H1 (cell line): ENCODE data around the gene TTC9. TPM values are rescaled to one million over a fixed set of nuclear protein-coding genes. Genes with fewer than 3 reads are reported as not detected.

Experiments
- CTCF ChIA-PET: fragments of 300-600 bp; sonication (Branson Sonifier 250); formaldehyde crosslinking; loops from one replicate; lab custom pipeline; 2021; ENCODE audit not compliant: partially characterized antibody; lab: Charles Lee
- POLR2A ChIA-PET: fragments of 300-600 bp; sonication (Branson Sonifier 250); formaldehyde crosslinking; loops from one replicate; lab custom pipeline; 2021; ENCODE audit warnings: inconsistent platforms; ENCODE audit not compliant: partially characterized antibody; lab: Charles Lee
- DNase-seq, 2 experiments: peaks; one replicate each; pipeline versions ENCODE4 v3.0.0 to v3.0.0-alpha.2; 2010 to 2022; ENCODE audit warnings: low spot score in 2 of 2, low read depth in 1 of 2, mixed read lengths in 1 of 2
- FAIRE-seq: peaks from 2 replicates; lab custom pipeline; 2011; peaks lifted over from hg19 to GRCh38; lab: Jason Lieb, UNC
- H2AFZ ChIP-seq: 2 replicates; pipeline ENCODE4 v1.8.1; 2012; ENCODE audit warnings: low read length, inconsistent platforms
- H2AK5ac ChIP-seq: 2 replicates; pipeline ENCODE4 v1.6.1; 2013; ENCODE audit warnings: low read depth, low read length
- H2BK120ac ChIP-seq: replicated peaks from 2 replicates; pipeline ENCODE3; 2013; ENCODE audit warnings: low read depth, low read length, inconsistent platforms
- H2BK12ac ChIP-seq: 2 replicates; pipeline ENCODE4 v1.6.1; 2013; ENCODE audit warnings: low read depth, low read length
- H2BK15ac ChIP-seq: 2 replicates; pipeline ENCODE4 v1.6.1; 2013; ENCODE audit warnings: low read length
- H2BK20ac ChIP-seq: 2 replicates; pipeline ENCODE4 v1.6.1; 2013; ENCODE audit warnings: low read length
- H2BK5ac ChIP-seq: 2 replicates; pipeline ENCODE4 v1.6.1; 2013; ENCODE audit warnings: low read depth, low read length
- H3K14ac ChIP-seq: 2 replicates; pipeline ENCODE4 v1.6.1; 2013; ENCODE audit warnings: inconsistent platforms; ENCODE audit not compliant: insufficient read length
- H3K18ac ChIP-seq: 2 replicates; pipeline ENCODE4 v1.6.1; 2013; ENCODE audit warnings: low read length; ENCODE audit errors: extremely low read depth
- H3K23ac ChIP-seq: 2 replicates; pipeline ENCODE4 v1.6.1; 2013; ENCODE audit warnings: inconsistent platforms; ENCODE audit not compliant: insufficient read length
- H3K23me2 ChIP-seq: 2 replicates; pipeline ENCODE4 v1.6.1; 2013; ENCODE audit warnings: low read depth, low read length
- H3K27ac ChIP-seq: 2 replicates; pipeline ENCODE4 v1.6.1; 2011; ENCODE audit warnings: low read depth, low read length, inconsistent platforms
- H3K27me3 ChIP-seq, 4 experiments: replicated peaks in 1 of 4; 1 replicate in 1 of 4; 2 replicates in 3 of 4; pipeline versions ENCODE4 v1.6.1 to v1.8.1; 2011 to 2013; ENCODE audit warnings: low read length in 3 of 4, mild to moderate bottlenecking in 3 of 4, inconsistent platforms in 2 of 4, mixed read lengths in 2 of 4, moderate library complexity in 1 of 4; ENCODE audit not compliant: control insufficient read depth in 3 of 4, insufficient read depth in 3 of 4; ENCODE audit errors: extremely low read depth in 1 of 4
- H3K36me3 ChIP-seq, 4 experiments: 2 replicates each; pipeline versions ENCODE4 v1.6.1 to v1.8.1; 2011 to 2013; ENCODE audit warnings: mild to moderate bottlenecking in 4 of 4, low read length in 3 of 4, moderate library complexity in 2 of 4, control low read depth in 1 of 4, inconsistent platforms in 1 of 4; ENCODE audit not compliant: insufficient read depth in 4 of 4, control insufficient read depth in 2 of 4
- H3K4ac ChIP-seq: replicated peaks from 2 replicates; pipeline ENCODE3; 2013; ENCODE audit warnings: low read length, low read depth, mixed read lengths, inconsistent platforms; ENCODE audit not compliant: insufficient read length
- H3K4me1 ChIP-seq, 4 experiments: replicated peaks in 1 of 4; 1 replicate in 1 of 4; 2 replicates in 3 of 4; pipeline versions ENCODE4 v1.6.1 to v1.8.1; 2011 to 2013; ENCODE audit warnings: low read length in 3 of 4, inconsistent platforms in 2 of 4, mixed read lengths in 1 of 4; ENCODE audit not compliant: insufficient read depth in 4 of 4, control insufficient read depth in 3 of 4
- H3K4me2 ChIP-seq, 2 experiments: 2 replicates each; pipeline versions ENCODE4 v1.6.1 to v1.8.1; 2011 to 2013; ENCODE audit warnings: low read depth in 2 of 2, low read length in 2 of 2, control low read depth in 1 of 2, inconsistent platforms in 1 of 2, mild to moderate bottlenecking in 1 of 2; ENCODE audit not compliant: insufficient read depth in 1 of 2
- H3K4me3 ChIP-seq, 4 experiments: fragments of 200-600, 300-600 bp in 1 of 4; sonication (generic), shearing (Covaris generic), sonication (Bioruptor Twin) in 1 of 4; 2 replicates each; pipeline versions ENCODE4 v1.5.1 to v1.8.1; 2011 to 2016; ENCODE audit warnings: low read length in 4 of 4, low read depth in 3 of 4, control low read depth in 2 of 4, inconsistent platforms in 2 of 4, mild to moderate bottlenecking in 2 of 4, mixed read lengths in 1 of 4, moderate library complexity in 1 of 4; ENCODE audit not compliant: insufficient read depth in 2 of 4; ENCODE audit errors: extremely low read depth in 1 of 4
- H3K56ac ChIP-seq: replicated peaks from 2 replicates; pipeline ENCODE3; 2013; ENCODE audit warnings: low read depth, mild to moderate bottlenecking, mixed read lengths, low read length, inconsistent platforms; ENCODE audit not compliant: insufficient read length
- H3K79me1 ChIP-seq: 2 replicates; pipeline ENCODE4 v1.6.1; 2013; ENCODE audit warnings: low read depth, low read length, control low read depth
- H3K79me2 ChIP-seq, 2 experiments: 2 replicates each; pipeline versions ENCODE4 v1.6.1 to v1.8.1; 2012 to 2013; ENCODE audit warnings: low read length in 2 of 2, mild to moderate bottlenecking in 2 of 2, inconsistent platforms in 1 of 2; ENCODE audit not compliant: insufficient read depth in 2 of 2, control insufficient read depth in 1 of 2
- H3K9ac ChIP-seq, 4 experiments: replicated peaks in 1 of 4; 1 replicate in 1 of 4; 2 replicates in 3 of 4; pipeline versions ENCODE4 v1.6.1 to v1.8.1; 2011 to 2013; ENCODE audit warnings: low read depth in 3 of 4, low read length in 3 of 4, control low read depth in 2 of 4, mild to moderate bottlenecking in 2 of 4, moderate library complexity in 2 of 4, inconsistent platforms in 1 of 4; ENCODE audit errors: extremely low read depth in 1 of 4
- H3K9me3 ChIP-seq, 2 experiments: 2 replicates each; pipeline versions ENCODE4 v1.6.1 to v1.8.1; 2012 to 2013; ENCODE audit warnings: mild to moderate bottlenecking in 2 of 2, moderate library complexity in 2 of 2, control low read depth in 1 of 2, inconsistent platforms in 1 of 2, low read depth in 1 of 2, low read length in 1 of 2, mixed read lengths in 1 of 2; ENCODE audit not compliant: insufficient read depth in 2 of 2
- H4K20me1 ChIP-seq, 2 experiments: replicated peaks in 1 of 2; 2 replicates each; pipeline versions ENCODE3 to v1.8.1; 2011 to 2013; ENCODE audit warnings: inconsistent platforms in 2 of 2, low read length in 2 of 2, mild to moderate bottlenecking in 1 of 2; ENCODE audit not compliant: insufficient read depth in 2 of 2, control insufficient read depth in 1 of 2
- H4K5ac ChIP-seq: 2 replicates; pipeline ENCODE4 v1.6.1; 2013; ENCODE audit warnings: low read length, low read depth, mixed read lengths, inconsistent platforms; ENCODE audit not compliant: insufficient read length
- H4K8ac ChIP-seq: 2 replicates; pipeline ENCODE4 v1.8.0; 2013; ENCODE audit warnings: mild to moderate bottlenecking, moderate library complexity, low read length, inconsistent platforms; ENCODE audit not compliant: insufficient read depth; ENCODE audit errors: extremely low read depth
- H4K91ac ChIP-seq: replicated peaks from 2 replicates; pipeline ENCODE3; 2013; ENCODE audit warnings: low read length, mixed read lengths, inconsistent platforms; ENCODE audit not compliant: insufficient read length
- ATF2 ChIP-seq: IDR thresholded peaks from 2 replicates; pipeline ENCODE4 v1.6.1; 2012; ENCODE audit warnings: low read length, inconsistent platforms
- CREB1 ChIP-seq: IDR thresholded peaks from 2 replicates; pipeline ENCODE4 v1.6.1; 2012; ENCODE audit warnings: inconsistent platforms
- GTF2F1 ChIP-seq: IDR thresholded peaks from 2 replicates; pipeline ENCODE4 v1.6.1; 2012; ENCODE audit warnings: low read depth, low read length, improper control_type of control experiment, borderline replicate concordance
- HDAC2 ChIP-seq, 2 experiments: fragments of 300-600 bp in 1 of 2; sonication (generic) in 1 of 2; IDR thresholded peaks; 2 replicates each; pipeline ENCODE4 v1.6.1; 2011 to 2012; ENCODE audit warnings: low read depth in 2 of 2, low read length in 2 of 2, mild to moderate bottlenecking in 2 of 2, moderate library complexity in 2 of 2, borderline replicate concordance in 1 of 2, inconsistent platforms in 1 of 2
- JUN ChIP-seq: IDR thresholded peaks from 2 replicates; pipeline ENCODE4 v1.6.1; 2011; ENCODE audit warnings: low read depth, mild to moderate bottlenecking, improper control_type of control experiment, low read length
- JUND ChIP-seq: IDR thresholded peaks from 2 replicates; pipeline ENCODE4 v1.6.1; 2011; ENCODE audit warnings: mild to moderate bottlenecking, improper control_type of control experiment, low read length
- KDM1A ChIP-seq: fragments of 200-600, 300-600 bp; sonication (generic); IDR thresholded peaks from 2 replicates; pipeline ENCODE4 v1.7.1; 2016; ENCODE audit warnings: mild to moderate bottlenecking, low read length, borderline replicate concordance
- NRF1 ChIP-seq: IDR thresholded peaks from 2 replicates; pipeline ENCODE4 v1.6.1; 2011; ENCODE audit warnings: mild to moderate bottlenecking, low read depth, low read length, improper control_type of control experiment
- TEAD4 ChIP-seq: IDR thresholded peaks from 2 replicates; pipeline ENCODE4 v1.6.1; 2012; ENCODE audit warnings: low read depth, low read length, inconsistent platforms, mixed read lengths
- WGBS, 2 experiments: shearing (Covaris generic) in 1 of 2; methylation state at CpG; one replicate each; pipeline versions ENCODE4 v1.1.6 to v1.1.7; 2013 to 2015; ENCODE audit warnings: low lambda C conversion rate in 2 of 2, mixed read lengths in 2 of 2, inconsistent platforms in 1 of 2, low coverage in 1 of 2, missing lambda C conversion rate in 1 of 2; ENCODE audit not compliant: insufficient replicate concordance in 2 of 2, insufficient coverage in 1 of 2, insufficient read length in 1 of 2; ENCODE audit errors: extremely low coverage in 1 of 2, missing lambda C conversion rate in 1 of 2; 5-methylcytosine and 5-hydroxymethylcytosine counted together
- polyA plus RNA-seq, 7 experiments: library from polyadenylated mRNA; depleted of rRNA in 3 of 7; stranded (reverse) in 5 of 7; unstranded in 2 of 7; fragments of >200 nt in 5 of 7; fragments of 200-250 nt in 2 of 7; gene quantifications; 1 replicate in 5 of 7; 2 replicates in 1 of 7; 4 replicates in 1 of 7; pipeline versions ENCODE4 v1.2.1 to v1.2.3, GENCODE V29; 2011 to 2013; ENCODE audit warnings: missing spikeins in 2 of 7, mixed read lengths in 2 of 7
- total RNA-seq: library from RNA; stranded (reverse); fragmentation: NEBNext Ultra II Directional; extraction: Animal tissue kit (Norgen Biotek cat#: 25700); gene quantifications from 2 replicates; pipeline ENCODE4 v1.2.1, GENCODE V29; 2021

TTC9 gene
- total and polyA plus RNA-seq, 2 of the 8 experiments (the other 6 are each of a cell fraction or from before 2014, with no cell fraction given): 21.0 to 29.5 TPM

GRCh38 chr14:70624972-70625371 lies 16.7 kb upstream of the TTC9 start:
- peak; percentile 32 for FAIRE-seq
- CTCF ChIA-PET: interaction anchor here (1.5 to 12.5 kb wide), 4 partner anchors 10 to 97 kb away, joined by 3 to 154 read pairs (median 24); no protein-coding TSS in a partner anchor
- no peak overlapping the region for H2BK5ac ChIP-seq

More at GRCh38 chr14:70624972-70625371, 16.7 kb upstream of the TTC9 start:
- Histone ChIP-seq H3K27ac (no peak overlapping the region), H4K91ac (no peak overlapping the region), H4K20me1 (no peaks in the 10 kb centered on the region), H2BK15ac (no peak overlapping the region), H3K79me2 (no peaks in the 10 kb centered on the region), H3K18ac (no peak overlapping the region), H3K4me1 (no peaks in the 10 kb centered on the region), H2BK120ac (no peak overlapping the region), H3K23ac (no peak overlapping the region), H3K23me2 (no peaks in the 10 kb centered on the region), H2AK5ac (no peak overlapping the region), H3K56ac (no peak overlapping the region), H3K79me1 (no peaks in the 10 kb centered on the region), H3K36me3 (peaks cover 0 to 13% (median 2%) of the 10 kb centered on the region in 4 experiments; a peak in 4 of 8 replicates), H3K4me2 (no peak overlapping the region), H3K27me3 (no peaks in the 10 kb centered on the region), H3K9ac (no peak overlapping the region), H3K9me3 (peaks cover 6 to 22% of the 10 kb centered on the region in 2 experiments; a peak in 3 of 4 replicates), H2BK20ac (no peak overlapping the region), H3K4me3 (no peak overlapping the region), H2AFZ (no peak overlapping the region), H4K5ac (no peak overlapping the region), H2BK12ac (no peak overlapping the region), H4K8ac (no peak overlapping the region), H3K4ac (no peak overlapping the region), H3K14ac (no peak overlapping the region)
- POLR2A ChIA-PET: interaction anchor here (2.3 kb wide), 1 partner anchor 16 kb away, joined by 5 read pairs; the partner anchor contains the start of gene TTC9
- no peak for TF ChIP-seq JUN
- no peak for TF ChIP-seq HDAC2 (IDR thresholded peaks at IDR 0.05; ENCODE audit: borderline replicate concordance in 1 of 2, low read depth in 2 of 2, low read length in 2 of 2)
- TF ChIP-seq CREB1: no peak
- TF ChIP-seq NRF1: no peak
- no peak for TF ChIP-seq ATF2
- TF ChIP-seq JUND: no peak
- no peak for TF ChIP-seq GTF2F1
- TF ChIP-seq KDM1A: no peak
- TF ChIP-seq TEAD4: no peak
- WGBS, 2 experiments: 94% methylated on average over 1 of the region's 1 CpG; no CpG with 5 or more reads in 1 of the 2 experiments
- no peak for DNase-seq
